22Rv1 (cell line): ENCODE data around the gene CUX1.

Source experiments
- CTCF ChIP-seq: fragments of 450-650 bp; IDR thresholded peaks from 2 replicates; pipeline ENCODE4 v1.5.1; 2017; ENCODE audit warnings: mild to moderate bottlenecking
- ZFX ChIP-seq: fragments of 450-650 bp; IDR thresholded peaks from 2 replicates; pipeline ENCODE4 v1.6.1; 2017; ENCODE audit warnings: antibody characterized with exemption, borderline replicate concordance

- TF ChIP-seq CTCF (no peak), ZFX (no peak)
Observed at GRCh38 chr7:101906291-101907240, 89.1 kb downstream of the CUX1 start.
